ENCODE results near the gene PDE3B. TPM values are rescaled to one million over a fixed set of nuclear protein-coding genes. Genes with fewer than 3 reads are reported as not detected.
"Not testable (repeated sequence)": the region's sequence is repeated elsewhere in the genome, so short reads cannot be mapped to it uniquely, and the experiment has no call there.

The PDE3B gene
- total and polyA plus RNA-seq, 9 of the 15 experiments (the other 6 are each of a cell fraction or from before 2014, with no cell fraction given) = 2.3 to 22.5 (median 12.2) TPM

GRCh38 chr11:14775897-14776296, 132.3 kb downstream of the PDE3B start:
- no peak overlapping the region for H2AFZ ChIP-seq (ENCODE audit: low read depth, low read length)
- POLR2A ChIA-PET = no interaction called here
- H3K36me3 ChIP-seq (ENCODE audit: control insufficient read depth, insufficient read depth, low read length) = peaks cover 2% of the 10 kb centered on the region; the same call in 1 of the 3 replicates
- H3K4me1 ChIP-seq (replicated peaks in 1 of 2; ENCODE audit: control insufficient read depth in 2 of 2, insufficient read depth in 2 of 2, low read length in 2 of 2) = no peaks in the 10 kb centered on the region
- CTCF ChIA-PET (ENCODE audit: low intra/inter-chr PET ratio) = no interaction called here
- DNase-seq (ENCODE audit: extremely low read depth in 1 of 4, low spot score in 3 of 4) (no peak), ATAC-seq (no peak), FAIRE-seq (no peak)
- H3K9me3 ChIP-seq (replicated peaks; ENCODE audit: control insufficient read depth, insufficient read depth, low read depth, low read length) = no peaks in the 10 kb centered on the region; the same call in 1 of the 2 replicates
- no peak overlapping the region for H3K9ac ChIP-seq (ENCODE audit: insufficient read depth in 1 of 2, low read depth in 2 of 2, low read length in 2 of 2)
- no peaks in the 10 kb centered on the region for H3K27me3 ChIP-seq (ENCODE audit: control insufficient read depth in 2 of 2, insufficient read depth in 2 of 2, low read length in 2 of 2)
- in situ Hi-C loops (cut with MboI) (no loop called here), intact Hi-C loops (cut with micrococcal nuclease) (no loop called here)
- H3K4me3 ChIP-seq = no peak overlapping the region
- no peak overlapping the region for H3K4me2 ChIP-seq (ENCODE audit: insufficient read depth, low read length)
- TF ChIP-seq MYNN (IDR thresholded peaks at IDR 0.05) (no peak), MYNN (CRISPR knock-in tag; IDR thresholded peaks at IDR 0.05) (no peak), BRF1 (IDR thresholded peaks at IDR 0.05; ENCODE audit: borderline replicate concordance, extremely low read depth, insufficient read length) (no peak), KAT8 (IDR thresholded peaks at IDR 0.05; ENCODE audit: low read depth) (no peak), MEF2A (IDR thresholded peaks at IDR 0.05; ENCODE audit: control insufficient read depth, low read depth, low read length) (no peak), ZNF324 (CRISPR knock-in tag; IDR thresholded peaks at IDR 0.05) (no peak)
- peaks cover 2% of the 10 kb centered on the region; the same call in 1 of the 3 replicates for H3K79me2 ChIP-seq (ENCODE audit: control insufficient read depth, insufficient read depth, low read length)
- H3K9me1 ChIP-seq (ENCODE audit: control insufficient read depth, insufficient read depth, low read length) = no peaks in the 10 kb centered on the region
- H3K27ac ChIP-seq (ENCODE audit: extremely low read depth, low read depth, low read length) = no peak overlapping the region
- H4K20me1 ChIP-seq (replicated peaks; ENCODE audit: control insufficient read depth, insufficient read depth, low read length) = no peaks in the 10 kb centered on the region
- BruUV-seq (replicated peaks) = no TSS peak

GRCh38 chr11:14778460-14778859, 134.9 kb downstream of the PDE3B start:
- H3K79me2 ChIP-seq (ENCODE audit: control insufficient read depth, insufficient read depth, low read length); H4K20me1 ChIP-seq (replicated peaks; ENCODE audit: control insufficient read depth, insufficient read depth, low read length); CTCF ChIA-PET (ENCODE audit: low intra/inter-chr PET ratio); H3K4me1 ChIP-seq (replicated peaks in 1 of 2; ENCODE audit: control insufficient read depth in 2 of 2, insufficient read depth in 2 of 2, low read length in 2 of 2); BruUV-seq (replicated peaks); H3K9ac ChIP-seq (ENCODE audit: insufficient read depth in 1 of 2, low read depth in 2 of 2, low read length in 2 of 2); H3K36me3 ChIP-seq (ENCODE audit: control insufficient read depth, insufficient read depth, low read length); DNase-seq (ENCODE audit: extremely low read depth in 1 of 4, low spot score in 3 of 4); H3K27ac ChIP-seq (ENCODE audit: extremely low read depth, low read depth, low read length); ATAC-seq; POLR2A ChIA-PET; H3K9me3 ChIP-seq (replicated peaks; ENCODE audit: control insufficient read depth, insufficient read depth, low read depth, low read length); H2AFZ ChIP-seq (ENCODE audit: low read depth, low read length); FAIRE-seq; H3K9me1 ChIP-seq (ENCODE audit: control insufficient read depth, insufficient read depth, low read length); in situ Hi-C loops (cut with MboI); H3K4me3 ChIP-seq; H3K4me2 ChIP-seq (ENCODE audit: insufficient read depth, low read length); intact Hi-C loops (cut with micrococcal nuclease); H3K27me3 ChIP-seq (ENCODE audit: control insufficient read depth in 2 of 2, insufficient read depth in 2 of 2, low read length in 2 of 2): not testable (repeated sequence)
- 95% methylated on average over 8 of the region's 8 CpGs for WGBS (ENCODE audit: insufficient coverage, low coverage, missing lambda C conversion rate)

All from K562 (cell line).